Measurements from ENCODE around the gene HELZ.

The HELZ gene

DNA sequence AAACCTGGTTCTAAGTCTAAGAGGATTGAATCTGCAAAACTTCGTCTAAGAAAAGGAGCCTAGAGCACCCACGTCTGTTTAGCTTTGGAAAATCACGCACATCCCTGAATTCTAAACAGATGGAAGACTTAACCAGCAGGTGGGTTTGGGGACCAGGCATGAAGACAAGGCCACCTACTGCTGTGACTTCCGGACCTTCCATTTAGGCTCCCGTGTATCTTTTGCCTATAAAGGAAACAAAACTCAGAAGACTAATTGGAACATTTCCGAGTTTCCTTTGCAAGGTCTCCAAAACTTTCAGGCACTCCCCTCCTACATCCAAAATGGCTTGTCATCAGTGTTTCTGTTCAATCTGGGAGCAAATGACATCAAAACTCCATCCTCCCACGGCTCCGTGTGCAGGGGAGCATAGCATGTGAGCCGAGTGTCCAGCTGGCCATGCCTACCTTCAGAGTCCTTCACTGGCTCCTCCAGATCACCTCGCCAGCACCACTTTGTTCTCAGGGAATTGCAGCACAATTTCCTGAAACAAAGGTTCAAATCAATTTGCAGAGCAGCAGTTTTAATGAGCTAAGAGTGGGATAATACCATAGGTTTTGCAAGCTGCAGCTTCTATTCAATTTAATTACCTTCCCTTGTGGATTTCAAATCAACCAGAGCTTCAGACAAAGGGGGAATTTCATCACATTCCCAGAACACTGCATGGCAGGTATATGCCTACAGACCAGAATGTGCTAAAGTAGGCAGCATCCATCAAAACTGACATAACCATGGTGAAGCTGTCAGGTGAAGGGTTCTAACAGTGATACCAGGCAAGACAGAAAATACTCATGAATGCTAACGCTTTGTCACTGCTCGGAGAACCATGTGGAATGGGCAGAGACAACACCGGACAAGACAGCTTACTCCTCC, 177.2 kb downstream of the HELZ start:
- no peak for DNase-seq

DNA sequence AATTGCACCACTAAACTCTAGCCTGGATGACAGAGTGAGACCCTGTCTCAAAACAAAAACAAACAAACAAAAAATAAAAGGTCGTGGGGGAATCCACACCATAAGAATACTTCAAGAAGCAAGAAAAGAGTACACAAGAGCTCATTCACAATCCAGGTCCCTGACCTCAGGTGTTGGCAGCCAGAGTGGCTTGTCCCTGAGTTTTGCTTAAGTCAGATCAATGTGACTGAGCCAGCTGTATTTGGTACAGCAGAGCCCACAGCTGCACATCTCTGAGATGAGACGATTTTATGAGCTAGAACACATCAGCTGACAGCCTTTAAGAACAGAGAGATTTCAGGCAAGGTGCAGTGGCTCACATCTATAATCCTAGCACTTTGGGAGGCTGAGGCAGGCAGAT, 178.3 kb downstream of the HELZ start:
- no peak for DNase-seq

DNA sequence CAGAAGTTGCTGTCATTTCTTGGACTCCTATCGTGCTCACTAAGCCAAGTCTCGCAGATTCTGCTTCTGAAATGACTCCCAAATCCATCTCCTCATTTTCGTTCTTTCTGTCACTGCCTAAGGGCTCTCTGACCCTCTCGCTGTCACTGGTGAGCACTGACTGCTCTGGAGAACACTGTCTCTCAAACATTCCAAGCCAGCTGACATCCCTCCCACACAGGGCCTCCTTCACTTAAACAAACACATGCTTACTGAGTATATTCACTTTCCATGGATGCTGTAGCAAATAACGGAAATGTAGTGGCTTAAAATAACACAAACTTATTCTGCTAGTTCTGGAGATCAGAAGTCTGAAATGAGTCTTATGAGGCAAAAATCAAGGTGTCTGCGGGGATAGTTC, 181.9 kb downstream of the HELZ start:
- DNase-seq = no peak

DNA sequence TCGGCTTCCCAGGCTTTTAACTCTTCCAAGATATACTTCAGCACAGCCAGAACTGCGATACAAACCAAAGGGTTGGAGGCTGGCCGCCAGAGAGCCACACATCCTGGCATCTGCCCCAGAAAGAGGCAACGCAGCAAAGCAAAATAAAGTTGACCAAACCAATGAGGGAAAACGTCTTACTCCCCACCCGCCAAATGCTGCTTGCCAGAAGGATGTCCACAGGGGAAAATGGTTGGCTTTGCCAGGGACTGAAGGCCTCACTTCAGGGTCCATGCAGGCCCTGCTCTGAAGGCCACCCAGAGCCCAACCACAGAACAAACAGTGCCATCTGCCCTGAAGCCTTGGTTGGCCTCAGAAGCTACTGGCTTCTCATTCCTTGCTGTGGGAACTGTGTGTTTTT, 185.6 kb downstream of the HELZ start:
- DNase-seq = no peak

DNA sequence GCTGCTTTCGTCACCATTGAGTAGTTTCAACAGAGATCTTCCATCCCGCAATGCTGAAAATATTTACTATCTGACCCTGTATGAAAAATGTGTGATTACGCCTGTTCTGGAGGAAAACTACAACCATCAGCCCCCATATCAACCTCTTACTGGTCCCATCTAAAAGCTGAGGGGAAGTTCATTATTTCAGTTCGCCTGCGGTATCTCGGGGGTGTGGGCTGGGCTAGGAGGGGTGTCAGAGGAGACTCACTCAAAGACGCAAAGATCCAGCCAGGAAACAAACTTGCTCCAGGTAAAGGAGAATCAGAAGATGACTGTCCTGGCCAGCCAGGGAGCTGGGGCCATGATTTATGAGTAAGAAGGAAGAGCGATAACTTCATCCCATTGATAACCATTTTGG, 187.0 kb downstream of the HELZ start:
- DNase-seq = no peak

DNA sequence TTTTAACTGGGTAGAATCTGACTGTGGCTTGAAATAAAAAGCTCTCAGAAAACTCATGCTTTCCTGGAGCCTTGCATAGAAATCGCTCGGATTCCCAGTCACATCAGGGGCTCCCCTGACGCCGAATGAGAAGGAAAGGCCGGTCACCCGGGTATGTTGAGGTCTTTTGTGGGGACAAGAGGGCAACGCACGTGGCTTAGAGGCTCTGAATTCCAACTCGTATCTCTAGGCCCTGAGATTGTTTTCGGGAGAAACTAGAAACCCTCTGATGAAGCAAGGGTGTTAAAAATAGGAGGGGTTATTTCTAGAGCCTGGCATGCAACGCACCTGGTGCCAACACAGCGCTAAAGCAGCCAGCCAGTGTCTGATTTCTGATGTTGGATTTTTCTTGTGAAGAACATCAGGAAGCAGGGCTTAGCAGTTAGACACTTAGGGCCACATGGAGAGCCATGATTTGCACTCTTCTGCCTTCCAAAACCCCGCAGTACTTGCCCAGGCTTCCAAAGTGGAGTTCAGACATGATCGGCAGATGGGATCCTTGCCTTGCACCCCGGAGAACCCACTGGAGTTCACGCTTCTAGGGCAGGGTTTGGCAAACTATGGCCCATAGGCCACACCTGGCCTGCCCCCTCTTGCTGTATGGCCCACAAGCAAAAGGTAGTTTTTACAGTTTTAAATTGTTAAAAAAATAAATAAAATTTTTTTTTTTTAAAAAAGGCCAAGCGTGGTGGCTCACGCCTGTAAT, 188.1 kb downstream of the HELZ start:
- DNase-seq = no peak

DNA sequence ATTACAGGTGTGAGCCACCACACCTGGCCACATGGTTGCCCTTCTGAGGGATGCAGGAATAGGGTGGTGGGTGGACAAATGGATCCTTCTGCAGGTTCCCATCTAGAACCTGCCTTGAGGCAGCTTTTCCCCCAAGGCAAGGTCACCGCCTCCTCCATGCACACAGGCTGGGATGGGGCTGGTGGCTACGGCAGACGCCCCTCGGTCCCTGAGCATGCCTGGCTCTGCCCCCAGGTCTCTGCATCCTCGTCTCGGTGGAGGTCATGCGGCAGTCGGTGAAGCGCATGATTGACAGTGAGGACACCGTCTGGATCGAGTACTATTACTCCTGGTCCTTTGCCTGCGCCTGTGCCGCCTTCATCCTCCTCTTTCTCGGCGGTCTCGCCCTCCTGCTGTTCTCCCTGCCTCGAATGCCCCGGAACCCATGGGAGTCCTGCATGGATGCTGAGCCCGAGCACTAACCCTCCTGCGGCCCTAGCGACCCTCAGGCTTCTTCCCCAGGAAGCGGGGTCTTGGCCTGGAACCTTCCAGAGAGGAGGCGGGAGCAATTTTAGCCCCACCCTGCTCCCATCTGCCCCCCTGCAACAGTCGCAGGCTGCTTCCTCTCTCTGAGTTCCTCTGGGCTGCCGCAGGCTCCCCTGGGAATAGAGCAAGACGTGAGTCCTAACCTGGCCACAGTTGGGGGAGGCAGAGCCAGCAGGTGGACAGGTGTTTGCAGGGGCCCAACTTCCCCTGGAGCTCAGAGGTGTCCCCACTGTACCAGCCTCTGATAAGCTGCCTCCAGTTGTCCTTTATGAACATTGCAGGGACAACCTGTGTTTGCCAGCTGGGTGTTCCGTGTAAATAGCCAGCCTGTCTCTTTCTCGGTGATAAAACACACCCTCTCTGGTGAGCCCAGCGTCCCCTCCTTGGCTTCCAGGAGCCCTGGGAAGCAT, 188.9 kb downstream of the HELZ start:
- peak; percentile 39 for DNase-seq

DNA sequence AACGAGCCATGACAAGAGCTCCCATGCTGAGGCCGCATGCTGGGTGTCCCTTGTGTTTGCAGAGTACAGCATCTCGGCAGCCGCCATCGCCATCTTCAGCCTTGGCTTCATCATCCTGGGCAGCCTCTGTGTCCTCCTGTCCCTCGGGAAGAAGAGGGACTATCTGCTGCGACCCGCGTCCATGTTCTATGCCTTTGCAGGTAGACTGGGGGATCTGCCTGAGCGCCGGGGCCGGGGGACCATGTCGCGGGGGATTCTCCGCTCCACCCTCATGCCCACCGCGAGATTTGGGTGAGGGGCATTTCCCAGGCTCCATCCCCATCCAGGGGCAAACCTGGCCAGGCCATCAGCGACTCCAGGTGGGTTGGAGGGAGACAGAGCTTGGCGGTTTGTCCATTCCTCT, 190.0 kb downstream of the HELZ start:
- DNase-seq = no peak

DNA sequence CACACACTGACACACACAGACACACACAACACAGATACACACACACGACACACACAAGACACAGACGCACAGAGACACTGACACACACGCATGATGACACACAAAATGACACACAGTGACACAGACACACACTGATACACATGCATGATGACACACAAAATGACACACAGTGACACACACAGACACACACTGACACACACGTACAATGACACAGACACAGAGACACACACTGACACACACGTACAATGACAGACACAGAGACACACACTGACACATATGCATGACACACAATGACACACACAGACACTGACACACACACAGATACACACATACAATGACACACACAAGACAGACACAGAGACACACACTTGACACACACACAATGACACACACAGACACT, 190.4 kb downstream of the HELZ start:
- DNase-seq = no peak

DNA sequence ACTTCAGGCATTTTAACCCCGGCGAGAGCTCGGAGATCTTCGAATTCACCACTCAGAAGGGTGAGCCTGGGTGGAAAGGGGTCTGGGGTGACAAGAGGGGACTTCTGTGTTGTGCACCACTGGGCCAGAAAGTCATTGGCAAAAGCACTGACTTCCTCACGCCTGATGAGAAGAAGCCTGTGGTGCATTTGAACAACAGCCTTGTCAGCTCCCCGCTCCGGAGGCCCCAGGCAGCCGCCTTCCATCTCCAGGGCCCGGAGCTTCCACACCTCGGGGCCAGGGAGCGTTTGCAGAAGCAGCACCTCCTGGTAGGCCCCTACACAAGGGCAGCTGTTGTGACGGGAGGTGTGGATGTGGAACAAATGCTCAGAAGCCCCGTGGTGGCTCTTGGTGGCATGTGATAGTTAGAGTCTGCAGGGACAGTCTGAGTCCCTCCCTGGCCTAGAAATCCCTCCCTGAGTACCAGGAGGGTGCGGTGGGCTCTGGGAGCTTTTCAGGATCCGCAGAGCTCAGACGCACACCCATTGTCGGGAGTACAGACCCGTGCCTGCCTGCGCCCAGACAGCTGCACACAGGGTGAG, 190.9 kb downstream of the HELZ start:
- no peak for DNase-seq

DNA sequence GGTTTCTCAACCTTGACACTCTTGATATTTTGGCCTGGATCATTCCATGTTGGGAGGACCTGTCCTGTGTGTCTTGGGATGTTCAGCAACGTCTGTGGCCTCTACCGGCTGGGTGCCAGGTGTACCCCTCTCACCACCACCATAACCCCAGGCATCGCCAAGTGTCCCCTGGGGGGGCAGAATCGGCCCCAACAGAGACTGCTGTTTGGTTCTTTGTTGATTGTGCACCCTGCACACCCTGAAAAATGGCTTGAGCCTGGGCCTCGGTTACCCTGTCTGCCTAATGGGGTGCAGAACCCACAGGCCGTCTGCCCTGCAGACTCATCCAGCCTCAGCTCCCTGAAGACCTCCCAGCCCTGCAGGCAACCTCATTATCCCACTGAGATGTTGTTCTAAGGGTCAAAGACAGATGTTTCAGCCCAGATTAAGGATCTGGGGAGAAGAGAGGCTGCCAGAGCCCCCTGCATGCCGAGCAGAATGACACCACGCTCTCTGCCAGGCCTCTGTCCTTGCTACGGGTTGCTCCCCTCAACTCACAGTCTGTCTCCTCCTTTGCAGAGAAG, 191.5 kb downstream of the HELZ start:
- DNase-seq = no peak

DNA sequence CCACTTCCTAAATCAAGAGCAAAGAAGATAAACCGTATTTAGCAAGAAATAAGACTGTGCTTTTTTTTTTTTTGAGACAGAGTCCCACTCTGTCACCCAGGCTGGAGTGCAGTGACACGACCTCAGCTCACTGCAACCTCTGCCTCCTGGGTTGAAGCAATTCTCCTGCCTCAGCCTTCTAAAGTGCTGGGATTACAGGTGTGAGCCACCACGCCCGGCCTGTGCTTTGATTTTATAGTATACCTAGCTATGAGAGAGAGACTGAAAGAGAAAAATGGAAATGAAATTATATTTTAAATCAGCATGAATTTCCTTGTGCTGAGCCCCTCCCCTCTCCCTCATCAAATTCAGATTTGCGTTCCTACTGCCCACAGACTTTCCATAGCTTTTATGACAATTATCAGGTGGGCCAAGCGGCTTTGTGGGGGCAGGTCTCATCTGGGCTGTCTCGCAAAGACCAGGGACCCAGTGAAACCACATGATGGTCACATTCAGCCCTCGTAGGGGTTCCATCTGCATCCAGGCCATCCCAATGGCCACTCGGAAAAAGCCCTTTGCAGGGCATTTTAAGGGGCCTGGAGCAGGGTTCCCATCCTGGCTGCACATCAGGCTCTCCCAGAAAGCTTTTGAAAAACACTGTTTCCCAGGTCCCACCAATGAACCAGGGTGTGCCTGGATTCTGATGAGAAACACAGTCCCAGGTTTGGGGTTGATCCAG, 192.1 kb downstream of the HELZ start:
- no peak for DNase-seq

DNA sequence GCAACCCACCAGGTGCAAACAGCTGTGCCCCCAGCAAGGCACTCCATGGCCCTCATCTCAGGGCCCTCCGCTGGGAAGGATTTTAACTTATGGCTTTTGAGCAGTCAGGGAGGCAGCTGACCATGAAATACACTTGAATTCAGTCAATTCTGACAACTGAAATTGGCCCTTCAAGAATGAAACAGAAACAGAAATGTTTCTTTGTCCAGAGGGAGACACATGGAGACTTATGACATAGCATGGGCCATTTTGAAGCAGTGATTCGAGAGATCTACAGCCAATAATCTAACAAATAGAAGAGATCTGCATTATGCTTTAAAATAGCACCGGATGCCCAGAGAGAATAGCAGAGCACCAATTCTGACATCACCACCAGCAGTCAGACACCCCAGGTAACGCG, 193.2 kb downstream of the HELZ start:
- DNase-seq = no peak

DNA sequence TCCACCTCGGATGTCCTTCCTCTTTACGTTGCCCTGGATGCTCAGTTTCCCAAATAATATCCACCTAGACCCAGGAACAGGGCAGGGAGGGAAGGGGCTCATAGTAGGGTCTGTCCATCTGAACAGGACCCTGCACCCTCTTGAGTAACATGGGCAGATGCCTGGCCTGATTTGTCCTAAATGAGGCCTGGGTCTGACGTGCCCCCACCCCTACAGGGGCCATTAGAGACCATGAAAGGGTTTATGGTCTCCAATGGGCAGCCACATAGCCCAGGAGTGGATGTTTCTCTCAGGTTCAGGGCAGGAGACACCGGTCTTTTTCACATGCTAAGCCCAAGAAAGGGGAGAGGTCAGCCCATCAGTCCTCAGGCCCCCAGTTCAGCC, 193.8 kb downstream of the HELZ start:
- DNase-seq = no peak

DNA sequence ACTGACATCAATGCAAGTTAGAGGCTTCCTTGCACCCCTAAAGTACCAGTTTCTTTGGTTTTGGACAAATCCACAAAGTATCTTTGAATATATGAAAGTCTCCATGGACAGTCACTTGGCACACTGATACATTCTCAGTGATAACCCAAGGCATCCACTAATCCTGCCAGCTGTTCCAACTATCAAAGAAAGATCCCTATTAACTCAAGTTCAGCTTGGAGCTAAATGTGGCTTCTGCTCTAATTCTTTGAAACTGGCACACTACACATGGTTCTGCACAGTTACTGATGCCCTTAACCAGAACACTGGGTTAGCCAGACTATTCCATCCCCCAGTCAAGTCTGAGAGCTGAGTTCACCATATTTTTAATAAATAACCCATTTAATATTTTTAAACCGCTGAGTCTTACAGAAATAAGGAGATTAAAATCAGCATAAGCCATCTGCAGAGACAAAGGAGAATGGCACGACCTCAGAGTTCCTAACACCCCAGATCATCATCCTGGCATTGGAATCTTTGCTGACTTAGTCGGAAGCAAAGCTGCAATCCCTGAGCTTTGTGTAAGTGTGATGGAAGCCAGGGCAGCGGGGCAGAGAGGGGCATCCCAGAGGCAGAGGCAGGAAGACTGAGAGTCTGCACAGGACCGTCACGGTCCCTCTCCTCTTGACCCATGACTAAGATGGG, 194.4 kb downstream of the HELZ start:
- no peak for DNase-seq

DNA sequence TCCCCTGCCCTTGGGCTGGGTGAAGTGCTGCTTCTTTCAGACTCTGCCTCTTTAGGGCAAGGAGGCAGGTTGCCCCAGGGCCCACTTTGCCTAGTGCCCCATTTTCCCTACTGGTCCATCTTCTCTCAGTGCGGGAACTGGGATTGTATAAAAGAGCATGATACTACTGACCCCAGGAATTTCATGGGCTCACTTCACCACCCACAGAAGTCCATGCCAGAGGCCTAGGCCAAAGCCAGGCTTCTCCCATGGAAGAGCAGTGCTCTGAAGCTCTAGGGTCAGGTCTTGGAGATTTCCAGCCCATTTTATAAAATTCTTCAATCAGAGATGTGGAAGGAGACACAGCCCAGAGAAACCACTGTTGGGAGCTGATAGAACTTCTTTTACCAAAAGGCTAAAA, 194.9 kb downstream of the HELZ start:
- DNase-seq = no peak

DNA sequence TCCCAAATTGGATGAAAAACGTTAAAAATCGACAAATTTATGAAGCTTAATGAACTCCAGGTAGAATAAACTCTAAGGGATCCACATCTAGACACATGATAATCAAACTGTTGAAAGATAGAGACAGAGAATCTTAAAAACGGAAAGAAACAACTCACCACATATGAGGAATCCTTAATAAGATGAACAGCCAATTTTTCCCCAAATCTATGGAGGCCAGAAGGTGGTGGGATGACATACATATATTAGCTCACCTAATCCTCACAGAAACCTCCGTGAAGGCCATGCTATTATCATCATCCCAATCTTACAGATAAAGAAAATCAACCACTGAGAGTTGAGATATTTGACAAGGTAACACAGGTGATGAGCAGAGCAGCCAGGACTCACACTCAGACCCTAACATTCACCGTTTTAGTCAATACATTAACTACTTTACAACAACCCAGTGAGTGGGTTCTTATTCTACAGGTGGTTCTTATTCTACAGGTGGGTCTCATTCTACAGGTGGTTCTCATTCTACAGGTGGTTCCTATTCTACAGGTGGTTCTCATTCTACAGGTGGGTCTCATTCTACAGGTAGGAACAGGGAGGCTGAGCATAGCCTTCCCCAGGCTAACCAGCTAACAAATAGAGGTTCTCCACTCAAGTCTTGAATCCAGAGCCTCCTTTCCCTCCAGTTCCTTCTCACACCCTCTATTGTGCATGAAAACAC, 195.8 kb downstream of the HELZ start:
- DNase-seq = no peak

DNA sequence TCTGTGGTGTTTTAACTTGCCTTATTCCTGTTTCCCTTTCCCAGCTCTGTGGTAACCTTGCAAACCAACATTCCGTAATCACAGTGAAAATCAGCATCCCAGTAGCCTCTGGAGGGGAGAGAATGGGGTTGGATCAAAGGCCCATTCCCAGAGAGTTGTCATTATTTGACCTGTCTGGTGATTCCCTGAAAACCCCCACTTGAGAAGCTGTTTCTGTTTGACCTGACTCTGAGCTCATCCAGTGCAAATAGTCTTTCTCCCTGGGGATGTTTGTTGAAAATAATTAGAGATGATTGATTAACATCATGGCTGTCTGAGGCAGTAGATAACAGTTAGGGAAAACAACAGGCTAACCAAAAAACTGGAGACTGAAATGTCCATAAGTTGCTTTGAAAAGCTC, 197.6 kb downstream of the HELZ start:
- no peak for DNase-seq

DNA sequence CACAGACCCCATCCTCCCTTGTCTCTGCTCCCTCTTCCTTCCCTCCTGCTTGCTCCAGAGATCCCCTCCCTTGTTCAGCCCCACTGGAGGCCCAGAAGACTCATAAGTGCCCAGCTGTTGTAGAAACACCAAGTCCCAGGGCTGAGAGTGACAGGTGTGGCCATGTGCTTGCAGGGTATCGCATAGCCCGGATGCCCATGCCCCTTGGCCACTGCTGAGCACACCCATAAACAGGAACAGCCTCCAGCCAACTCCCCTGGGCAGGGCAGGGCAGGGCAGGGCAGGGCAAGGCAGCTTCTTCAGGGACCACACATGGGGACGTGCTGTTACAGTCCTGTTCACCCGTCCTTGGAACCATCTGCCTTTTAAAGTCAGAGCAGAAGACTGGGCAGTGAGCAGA, 198.6 kb downstream of the HELZ start:
- no peak for DNase-seq

DNA sequence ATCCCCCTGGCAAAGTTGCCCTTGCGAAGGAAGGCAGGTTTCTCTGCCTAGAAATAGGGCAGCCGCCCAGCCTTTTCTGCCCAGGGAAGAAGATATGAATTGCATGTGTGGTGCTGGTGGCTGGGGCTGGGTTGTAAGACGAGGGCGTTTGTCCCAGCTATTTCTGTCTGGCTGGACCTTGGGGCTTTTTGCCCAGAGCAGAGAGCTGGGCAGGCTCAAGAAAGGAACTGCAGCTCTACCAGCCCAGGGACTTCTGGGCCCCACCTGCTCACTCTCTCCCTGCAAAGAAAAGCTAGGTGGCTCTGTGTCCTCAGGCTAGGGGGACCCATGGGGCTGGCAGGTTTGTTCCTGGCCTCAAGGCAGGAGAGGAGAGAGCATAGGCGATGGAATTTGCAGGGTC, 200.1 kb downstream of the HELZ start:
- DNase-seq = no peak
